Medulla oblongata (tissue), 1 donor: ENCODE measurements around the gene NBEAL2.
"Not testable (repeated sequence)": the region's sequence is repeated elsewhere in the genome, so short reads cannot be mapped to it uniquely, and the experiment has no call there.

Experiments
- DNase-seq: peaks from one replicate; pipeline ENCODE4 v3.0.0-alpha.2; 2015; ENCODE audit errors: extremely low spot score

Gene NBEAL2

DNA sequence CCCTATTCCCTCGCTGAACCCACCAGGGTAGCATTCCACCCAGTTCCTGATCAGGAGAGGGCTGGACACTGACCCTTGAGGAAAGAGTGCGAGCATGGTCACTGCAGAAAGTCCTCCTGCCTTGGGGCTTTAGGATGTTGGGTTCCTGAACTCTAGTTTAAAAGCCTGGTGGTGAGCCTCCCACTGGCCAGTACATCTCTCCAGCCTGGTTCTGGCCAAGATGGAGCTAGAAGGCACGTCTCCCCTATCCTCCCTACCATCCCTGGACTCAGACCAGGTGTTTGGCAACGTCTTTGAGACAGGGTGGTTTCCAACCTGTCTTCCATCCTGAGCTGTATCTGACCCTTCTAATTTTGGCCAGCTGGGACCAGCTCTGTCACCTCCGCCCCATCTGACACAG lies 31.4 kb downstream of the NBEAL2 start:
- no peak for DNase-seq

GRCh38 chr3:47011371-47011770 lies 31.9 kb downstream of the NBEAL2 start:
- no peak for DNase-seq

DNA sequence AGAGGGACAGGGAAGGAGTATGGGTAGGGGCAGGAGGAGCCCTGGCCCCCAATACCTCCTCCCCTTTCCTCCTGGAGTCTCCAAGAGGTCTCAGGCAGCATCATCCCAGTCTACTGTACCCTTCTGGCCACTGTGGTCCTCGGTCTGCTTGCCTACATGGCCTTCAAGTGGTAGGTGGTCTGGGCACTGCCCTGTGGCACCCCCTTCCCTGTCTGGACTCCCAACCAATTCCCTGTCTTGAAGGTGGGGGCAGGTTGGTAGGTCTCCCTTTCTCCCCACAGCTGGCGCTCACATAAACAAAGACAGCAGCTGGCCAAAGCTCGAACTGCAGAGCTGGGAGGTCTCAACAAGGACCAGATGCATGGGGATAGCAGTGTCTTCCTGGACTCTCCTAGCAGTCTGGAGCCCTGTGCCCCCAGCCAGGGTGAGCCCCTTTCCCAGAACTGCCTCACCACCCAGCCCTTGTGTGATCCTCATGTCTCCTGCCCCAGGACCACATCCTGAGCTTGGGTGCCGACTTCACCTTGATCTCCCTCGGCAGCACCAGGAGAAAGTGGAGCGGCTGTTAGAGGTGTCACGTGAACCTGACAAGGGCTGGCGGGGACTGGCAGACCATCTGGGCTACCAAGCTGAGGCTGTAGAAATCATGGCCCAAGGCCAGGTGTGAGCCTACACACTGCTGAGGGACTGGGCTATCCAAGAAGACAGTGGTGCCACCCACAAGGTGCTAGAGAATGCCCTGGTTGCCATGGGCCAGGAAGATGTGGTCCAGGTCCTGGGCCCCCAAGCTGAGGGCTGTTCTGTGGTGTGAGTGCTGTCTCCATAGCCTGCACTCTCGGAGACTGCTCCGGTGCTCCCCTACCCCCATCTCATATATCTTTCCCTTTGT lies 33.1 kb downstream of the NBEAL2 start:
- no peak for DNase-seq

DNA sequence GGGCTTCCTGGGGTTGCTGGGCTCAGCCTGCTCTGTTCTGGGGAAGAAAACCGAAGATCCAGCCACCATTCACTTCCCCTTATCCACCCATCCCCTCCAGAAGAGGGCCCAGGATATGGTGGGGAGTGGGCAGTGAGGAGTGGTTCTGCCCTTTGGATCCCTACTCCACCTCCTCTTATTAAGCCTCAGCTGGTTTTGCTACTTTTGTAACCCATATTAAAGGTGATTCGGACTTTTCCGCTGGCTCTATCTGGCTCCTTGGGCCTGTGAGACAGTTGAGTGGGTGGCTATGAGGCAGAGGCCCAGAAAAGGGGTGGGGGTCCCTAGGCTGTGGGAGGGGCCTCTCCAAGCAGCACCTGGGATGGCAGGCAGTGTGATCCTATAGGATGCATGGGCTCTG lies 33.8 kb downstream of the NBEAL2 start:
- no peak for DNase-seq

DNA sequence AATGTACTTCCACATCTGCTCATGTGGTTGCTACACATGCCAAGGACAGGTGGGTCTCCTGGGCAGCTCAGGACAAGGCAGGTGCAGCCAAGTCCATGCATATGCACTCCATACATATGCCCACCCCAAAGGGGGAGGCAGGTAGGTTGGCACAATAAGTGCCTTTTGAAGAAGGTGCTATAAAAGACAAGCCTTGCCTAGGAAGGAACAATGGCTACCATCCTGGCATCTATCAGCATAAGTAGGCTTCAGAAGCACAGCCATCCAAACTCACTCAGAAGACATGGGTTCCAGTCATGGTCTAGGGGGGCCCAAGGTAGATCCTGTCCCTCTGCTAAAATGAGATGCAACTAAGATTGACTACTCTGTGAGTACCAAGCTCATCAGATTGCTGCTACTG lies 34.6 kb downstream of the NBEAL2 start:
- no peak for DNase-seq

- no peak for DNase-seq
Observed at GRCh38 chr3:47015151-47015550, 35.7 kb downstream of the NBEAL2 start.

GRCh38 chr3:47016086-47016933 lies 36.8 kb downstream of the NBEAL2 start:
- DNase-seq: no peak

- no peak for DNase-seq
Observed at GRCh38 chr3:47016934-47017435, 37.5 kb downstream of the NBEAL2 start.

GRCh38 chr3:47017504-47018268 lies 38.2 kb downstream of the NBEAL2 start:
- DNase-seq: no peak

- DNase-seq: no peak
Observed at GRCh38 chr3:47018269-47018611, 38.8 kb downstream of the NBEAL2 start.

GRCh38 chr3:47019201-47019600 lies 39.7 kb downstream of the NBEAL2 start:
- no peak for DNase-seq

DNA sequence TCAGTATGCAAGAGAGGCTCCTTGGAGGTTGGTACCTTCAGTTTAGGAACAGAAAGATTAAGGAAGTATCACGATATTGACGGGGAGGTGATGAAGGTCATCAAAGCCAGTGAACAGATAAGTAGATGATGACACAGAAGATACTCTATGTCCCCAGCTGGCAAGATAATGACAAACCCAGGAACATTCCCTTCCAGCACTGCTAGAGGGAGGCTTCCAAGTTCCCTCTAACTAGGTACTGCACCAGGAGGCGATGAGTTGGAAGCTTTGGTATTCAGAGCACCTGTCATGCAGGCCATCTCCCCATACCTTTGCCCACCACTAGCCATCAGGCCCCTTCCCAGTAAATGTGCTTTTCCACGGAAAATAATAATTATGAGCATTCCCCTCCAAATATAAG lies 40.8 kb downstream of the NBEAL2 start:
- DNase-seq: no peak

- DNase-seq: no peak
Observed at GRCh38 chr3:47022641-47023071, 43.2 kb downstream of the NBEAL2 start.

- DNase-seq: no peak
Observed at GRCh38 chr3:47024932-47025331, 45.5 kb downstream of the NBEAL2 start.

- DNase-seq: not testable (repeated sequence)
Observed at GRCh38 chr3:47026432-47026831, 47.0 kb downstream of the NBEAL2 start.

GRCh38 chr3:47028146-47028545 lies 48.7 kb downstream of the NBEAL2 start:
- no peak for DNase-seq

GRCh38 chr3:47028667-47029066 lies 49.2 kb downstream of the NBEAL2 start:
- no peak for DNase-seq

- not testable (repeated sequence) for DNase-seq
Observed at GRCh38 chr3:47031041-47031440, 51.6 kb downstream of the NBEAL2 start.

- DNase-seq: peak; percentile 63
Observed at GRCh38 chr3:47034868-47035489, 55.5 kb downstream of the NBEAL2 start.

GRCh38 chr3:47035645-47036044 lies 56.2 kb downstream of the NBEAL2 start:
- no peak for DNase-seq

DNA sequence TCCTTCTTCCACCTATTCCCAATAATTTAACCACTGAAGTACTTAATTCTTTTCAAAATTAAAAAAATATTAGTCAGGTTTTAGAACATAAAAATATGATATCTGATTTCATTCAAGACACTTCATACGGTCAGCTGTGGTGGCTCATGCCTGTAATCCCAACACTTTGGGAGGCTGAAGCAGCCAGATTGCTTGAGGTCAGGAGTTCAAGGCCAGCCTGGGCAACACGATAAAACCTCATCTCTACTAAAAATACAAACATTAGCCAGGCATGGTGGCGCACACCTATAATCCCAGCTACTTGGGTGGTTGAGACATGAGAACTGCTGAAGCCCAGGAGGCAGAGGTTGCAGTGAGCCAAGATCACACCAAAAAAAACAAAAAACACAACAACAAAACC lies 56.7 kb downstream of the NBEAL2 start:
- DNase-seq: no peak
